ENCODE data around the gene TAP1. TPM values are rescaled to one million over a fixed set of nuclear protein-coding genes. Genes with fewer than 3 reads are reported as not detected.

TAP1 gene
- total and polyA plus RNA-seq, 9 of the 15 experiments (the other 6 are each of a cell fraction or from before 2014, with no cell fraction given) = 1.3 to 6.0 (median 4.2) TPM

- no peak for TF ChIP-seq IRF9 (tag; IDR thresholded peaks at IDR 0.05)
- TF ChIP-seq, protein P1, sequence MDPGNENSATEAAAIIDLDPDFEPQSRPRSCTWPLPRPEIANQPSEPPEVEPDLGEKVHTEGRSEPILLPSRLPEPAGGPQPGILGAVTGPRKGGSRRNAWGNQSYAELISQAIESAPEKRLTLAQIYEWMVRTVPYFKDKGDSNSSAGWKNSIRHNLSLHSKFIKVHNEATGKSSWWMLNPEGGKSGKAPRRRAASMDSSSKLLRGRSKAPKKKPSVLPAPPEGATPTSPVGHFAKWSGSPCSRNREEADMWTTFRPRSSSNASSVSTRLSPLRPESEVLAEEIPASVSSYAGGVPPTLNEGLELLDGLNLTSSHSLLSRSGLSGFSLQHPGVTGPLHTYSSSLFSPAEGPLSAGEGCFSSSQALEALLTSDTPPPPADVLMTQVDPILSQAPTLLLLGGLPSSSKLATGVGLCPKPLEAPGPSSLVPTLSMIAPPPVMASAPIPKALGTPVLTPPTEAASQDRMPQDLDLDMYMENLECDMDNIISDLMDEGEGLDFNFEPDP (CRISPR knock-in tag; IDR thresholded peaks at IDR 0.05) = no peak
- no peak for TF ChIP-seq ZBTB34 (CRISPR knock-in tag; IDR thresholded peaks at IDR 0.05)
- no peak for TF ChIP-seq COPS2 (conservative IDR thresholded peaks at IDR 0.05)
- TF ChIP-seq RBM22 (IDR thresholded peaks at IDR 0.05; ENCODE audit: low read depth, low read length, poor library complexity, severe bottlenecking) = no peak
- no peak for TF ChIP-seq ELF2 (CRISPR knock-in tag; IDR thresholded peaks at IDR 0.05)
- no peak for TF ChIP-seq ZNF57 (CRISPR knock-in tag; IDR thresholded peaks at IDR 0.05)
- no peak for TF ChIP-seq ZNF696 (CRISPR knock-in tag; conservative IDR thresholded peaks at IDR 0.05)
- TF ChIP-seq CHD1 (IDR thresholded peaks at IDR 0.05; ENCODE audit: low read length) = peak; percentile 73
- TF ChIP-seq ZNF586 (CRISPR knock-in tag; conservative IDR thresholded peaks at IDR 0.05) = no peak
- no peak for TF ChIP-seq ZZZ3 (IDR thresholded peaks at IDR 0.05)
- no peak for TF ChIP-seq ZNF507 (tag; conservative IDR thresholded peaks at IDR 0.05)
- no peak for TF ChIP-seq TRIM24 (IDR thresholded peaks at IDR 0.05)
- no peak for TF ChIP-seq FOXJ2 (tag; IDR thresholded peaks at IDR 0.05)
- TF ChIP-seq KLF16 (IDR thresholded peaks at IDR 0.05) = no peak; the same call in 1 of the 2 replicates
- TF ChIP-seq ZNF311 (CRISPR knock-in tag; IDR thresholded peaks at IDR 0.05) = no peak
- no peak for TF ChIP-seq RFX1 (IDR thresholded peaks at IDR 0.05)
- peak; percentile 80 for TF ChIP-seq POLR2G (IDR thresholded peaks at IDR 0.05; ENCODE audit: low read depth, low read length)
- peak; percentile 18 for TF ChIP-seq SMAD1 (IDR thresholded peaks at IDR 0.05; ENCODE audit: low read depth, low read length, partially characterized antibody)
- peak; percentile 84 to 87 for TF ChIP-seq RAD21 (CRISPR knock-in tag; conservative IDR thresholded peaks at IDR 0.05 in 1 of 2, IDR thresholded peaks at IDR 0.05 in 1 of 2)
- TF ChIP-seq ZNF589 (CRISPR knock-in tag; IDR thresholded peaks at IDR 0.05; ENCODE audit: low read depth) = no peak; the same call in 1 of the 2 replicates
- TF ChIP-seq ZFP1 (CRISPR knock-in tag; IDR thresholded peaks at IDR 0.05) = no peak
- no peak for TF ChIP-seq XRCC4 (IDR thresholded peaks at IDR 0.05; ENCODE audit: extremely low read depth, insufficient read depth, insufficient read length)
- no peak; the same call in 1 of the 2 replicates for TF ChIP-seq HBP1 (CRISPR knock-in tag; IDR thresholded peaks at IDR 0.05)
- no peak for TF ChIP-seq FOS (IDR thresholded peaks at IDR 0.05; ENCODE audit: extremely low read depth, insufficient read length)
Observed at GRCh38 chr6:32853541-32854375, at the start of gene TAP1, which contains the start of gene PSMB9 (continued).

Data from K562 (cell line).